Measurements from ENCODE around the gene IL17B. TPM values are rescaled to one million over a fixed set of nuclear protein-coding genes. Genes with fewer than 3 reads are reported as not detected.

IL17B gene
- total and polyA plus RNA-seq, 2 of the 8 experiments (the other 6 are each of a cell fraction or from before 2014, with no cell fraction given) = 0.18 TPM; not detected in 1

DNA sequence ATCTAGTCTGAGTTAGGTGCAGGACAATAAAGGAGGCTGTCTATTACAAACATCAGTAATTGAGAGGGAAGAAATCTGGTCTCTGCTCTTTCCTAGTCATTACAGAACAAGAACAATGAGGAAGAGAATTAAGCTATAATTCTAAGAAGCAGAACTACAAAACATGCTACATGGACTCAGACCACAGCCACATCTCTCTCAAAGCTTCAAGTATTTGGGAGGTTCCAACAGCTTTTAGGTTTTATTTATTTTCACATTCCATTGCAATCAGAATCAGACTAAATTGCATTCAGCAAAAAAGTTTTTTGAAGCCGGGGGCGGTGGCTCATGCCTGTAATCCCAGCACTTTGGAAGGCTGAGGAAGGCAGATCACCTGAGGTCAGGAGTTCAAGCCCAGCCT is 34.9 kb downstream of the IL17B start:
- Histone ChIP-seq H3K4me1 (replicated peaks in 1 of 4; ENCODE audit: control insufficient read depth in 3 of 4, insufficient read depth in 4 of 4, low read length in 3 of 4) (peaks cover 0 to 5% (median 1%) of the 10 kb centered on the region in 4 experiments; a peak in 4 of 7 replicates), H3K27me3 (replicated peaks in 1 of 4; ENCODE audit: control insufficient read depth in 3 of 4, extremely low read depth in 1 of 4, insufficient read depth in 3 of 4, low read length in 3 of 4) (no peaks in the 10 kb centered on the region), H3K9me3 (ENCODE audit: insufficient read depth in 2 of 2, low read depth in 1 of 2, low read length in 1 of 2) (no peaks in the 10 kb centered on the region), H3K23me2 (ENCODE audit: low read depth, low read length) (peaks cover 12% of the 10 kb centered on the region), H3K4me2 (ENCODE audit: insufficient read depth in 1 of 2, low read depth in 2 of 2, low read length in 2 of 2) (peak overlapping the region; percentile 67 to 84; a peak in 2 of 4 replicates), H3K14ac (ENCODE audit: insufficient read length) (no peak overlapping the region), H2BK20ac (ENCODE audit: low read length) (no peak overlapping the region), H4K5ac (ENCODE audit: insufficient read length, low read depth, low read length) (no peak overlapping the region), H3K27ac (ENCODE audit: low read depth, low read length) (no peak overlapping the region), H3K4me3 (ENCODE audit: extremely low read depth in 1 of 4, insufficient read depth in 2 of 4, low read depth in 3 of 4, low read length in 4 of 4) (peak overlapping the region in 2 of 4 experiments; percentile 72 to 89; a peak in 3 of 8 replicates), H2AFZ (ENCODE audit: low read length) (no peak overlapping the region), H3K9ac (replicated peaks in 1 of 4; ENCODE audit: extremely low read depth in 1 of 4, low read depth in 3 of 4, low read length in 3 of 4) (no peak overlapping the region; a peak in 1 of 7 replicates), H3K36me3 (ENCODE audit: control insufficient read depth in 2 of 4, insufficient read depth in 4 of 4, low read length in 3 of 4) (peaks cover 12 to 22% (median 15%) of the 10 kb centered on the region in 4 experiments), H3K79me2 (ENCODE audit: control insufficient read depth in 1 of 2, insufficient read depth in 2 of 2, low read length in 2 of 2) (peaks cover 0 to 29% of the 10 kb centered on the region in 2 experiments; a peak in 2 of 4 replicates), H4K8ac (ENCODE audit: extremely low read depth, insufficient read depth, low read length) (no peak overlapping the region), H2BK15ac (ENCODE audit: low read length) (no peak overlapping the region), H3K79me1 (ENCODE audit: low read depth, low read length) (no peaks in the 10 kb centered on the region; the same call in 1 of the 2 replicates), H3K18ac (ENCODE audit: extremely low read depth, low read length) (no peak overlapping the region), H3K56ac (replicated peaks; ENCODE audit: insufficient read length, low read depth, low read length) (no peak overlapping the region), H3K4ac (replicated peaks; ENCODE audit: insufficient read length, low read depth, low read length) (no peak overlapping the region), H4K20me1 (replicated peaks in 1 of 2; ENCODE audit: control insufficient read depth in 1 of 2, insufficient read depth in 2 of 2, low read length in 2 of 2) (peaks cover 0 to 2% of the 10 kb centered on the region in 2 experiments), H2BK5ac (ENCODE audit: low read depth, low read length) (no peak overlapping the region), H2AK5ac (ENCODE audit: low read depth, low read length) (no peak overlapping the region), H2BK12ac (ENCODE audit: low read depth, low read length) (no peak overlapping the region), H2BK120ac (replicated peaks; ENCODE audit: low read depth, low read length) (no peak overlapping the region), H4K91ac (replicated peaks; ENCODE audit: insufficient read length, low read length) (no peak overlapping the region), H3K23ac (ENCODE audit: insufficient read length) (no peak overlapping the region)
- TF ChIP-seq RBBP5 (IDR thresholded peaks at IDR 0.05; ENCODE audit: borderline replicate concordance, low read depth, low read length) (no peak), CREB1 (IDR thresholded peaks at IDR 0.05) (no peak), ASH2L (IDR thresholded peaks at IDR 0.05; ENCODE audit: low read length) (no peak)
- ChIA-PET POLR2A (ENCODE audit: partially characterized antibody) (interaction anchor here (1.2 to 5.0 kb wide), 5 partner anchors 10 to 97 kb away, joined by 3 to 72 read pairs (median 4); partner anchors contain the start of gene PCYOX1L), CTCF (ENCODE audit: partially characterized antibody) (interaction anchor here (0.6 to 4.1 kb wide), 9 partner anchors 12 to 98 kb away, joined by 3 to 26 read pairs (median 4); no protein-coding TSS in a partner anchor)
- WGBS, 2 experiments (ENCODE audit: extremely low coverage in 1 of 2, insufficient coverage in 1 of 2, insufficient read length in 1 of 2, insufficient replicate concordance in 2 of 2, low coverage in 1 of 2, low lambda C conversion rate in 2 of 2, missing lambda C conversion rate in 1 of 2) = 85% methylated on average over 2 of the region's 2 CpGs; no CpG with 5 or more reads in 1 of the 2 experiments
- FAIRE-seq (no peak), DNase-seq (ENCODE audit: low read depth in 1 of 2, low spot score in 2 of 2) (no peak)

Data from H1 (cell line).